A673 (cell line): Measurements from ENCODE around the gene HES5.

Experiments
- CTCF ChIP-seq: fragments of 300-800, 200-600 bp; sonication (generic); conservative IDR thresholded peaks from 2 replicates; pipeline ENCODE4 v1.5.1; 2017; ENCODE audit warnings: low read depth, mild to moderate bottlenecking, antibody characterized with exemption, low read length, moderate library complexity, mixed read lengths
- EZH2 ChIP-seq: fragments of 200-600 bp; sonication (generic); IDR thresholded peaks from 2 replicates; pipeline ENCODE4 v1.6.1; 2017; ENCODE audit warnings: borderline replicate concordance, low read depth, mild to moderate bottlenecking, mixed read lengths, antibody characterized with exemption, low read length; ENCODE audit not compliant: poor library complexity, severe bottlenecking

- no peak for TF ChIP-seq CTCF
- no peak for TF ChIP-seq EZH2
Observed at GRCh38 chr1:2528611-2528965, 1.5 kb downstream of the HES5 start.
